NK-92 treated with Interleukin-12 subunit alpha and Interleukin-12 subunit beta, amount 100 ng/mL, for 24 hours (cell line): Measurements from ENCODE around the gene SMYD3.
"Not testable (repeated sequence)": the region's sequence is repeated elsewhere in the genome, so short reads cannot be mapped to it uniquely, and the experiment has no call there.

Source experiments
- DNase-seq: peaks from one replicate; lab custom pipeline; 2025; lab: John Stamatoyannopoulos, UW

The SMYD3 gene

GRCh38 chr1:246417152-246417812 is 89.8 kb downstream of the SMYD3 start:
- no peak for DNase-seq

- no peak for DNase-seq
These were observed 90.8 kb downstream of the SMYD3 start for GRCh38 chr1:246416261-246416660.

DNA sequence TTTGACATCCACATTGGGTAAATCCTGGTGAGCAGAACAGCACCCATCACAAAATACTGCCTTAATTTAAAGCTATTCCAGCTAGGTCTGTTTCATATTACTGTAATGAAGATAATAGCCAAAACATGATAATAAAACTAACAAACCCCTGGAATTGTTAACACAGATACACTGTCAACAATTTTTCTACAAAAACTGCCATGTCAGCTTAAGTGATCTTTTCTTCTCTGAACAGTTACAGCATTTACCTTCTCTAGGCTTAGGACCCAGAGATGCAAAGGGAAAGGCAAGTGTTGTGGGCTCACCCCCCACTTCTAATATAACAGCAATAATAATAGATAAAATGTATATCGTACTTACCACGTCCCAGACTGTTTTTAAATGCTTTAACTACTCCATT is 92.1 kb downstream of the SMYD3 start:
- DNase-seq: no peak

DNA sequence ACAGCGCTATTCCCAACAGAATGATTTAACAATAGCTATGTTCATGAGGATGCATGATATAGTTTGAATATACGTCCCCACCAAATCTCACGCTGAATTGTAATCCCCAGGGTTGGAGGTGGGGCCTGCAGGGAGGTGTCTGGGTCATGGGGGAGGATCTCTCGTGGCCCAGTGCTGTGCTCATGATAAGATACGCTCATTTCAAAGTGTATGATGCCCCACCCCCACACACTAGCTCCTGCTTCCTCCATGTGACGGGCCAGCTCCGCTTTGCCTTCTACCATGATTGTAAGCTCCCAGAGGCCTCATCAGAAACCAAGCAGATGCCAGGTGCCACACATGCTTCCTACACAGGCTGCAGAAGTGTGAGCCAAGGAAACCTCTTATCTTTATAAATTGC is 93.6 kb downstream of the SMYD3 start:
- no peak for DNase-seq

DNA sequence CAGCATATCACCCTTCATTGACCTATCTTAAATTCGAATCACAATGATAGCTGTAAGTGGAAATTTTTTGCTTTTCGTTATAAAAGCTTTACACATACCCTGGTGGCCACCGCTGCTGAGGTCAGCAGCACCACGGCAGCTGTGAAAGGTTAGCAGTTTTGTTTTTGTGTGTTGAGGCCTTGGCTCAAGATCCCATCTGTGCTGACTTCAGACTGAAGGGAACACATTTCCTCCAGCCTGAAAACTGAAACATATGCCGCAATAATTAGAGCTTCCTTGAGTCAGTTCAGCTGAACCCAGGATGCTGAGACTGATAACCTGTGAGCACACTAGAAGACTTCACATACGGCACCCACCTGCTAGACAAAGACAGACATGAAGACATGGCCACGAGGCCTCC is 103.0 kb downstream of the SMYD3 start:
- DNase-seq: no peak

DNA sequence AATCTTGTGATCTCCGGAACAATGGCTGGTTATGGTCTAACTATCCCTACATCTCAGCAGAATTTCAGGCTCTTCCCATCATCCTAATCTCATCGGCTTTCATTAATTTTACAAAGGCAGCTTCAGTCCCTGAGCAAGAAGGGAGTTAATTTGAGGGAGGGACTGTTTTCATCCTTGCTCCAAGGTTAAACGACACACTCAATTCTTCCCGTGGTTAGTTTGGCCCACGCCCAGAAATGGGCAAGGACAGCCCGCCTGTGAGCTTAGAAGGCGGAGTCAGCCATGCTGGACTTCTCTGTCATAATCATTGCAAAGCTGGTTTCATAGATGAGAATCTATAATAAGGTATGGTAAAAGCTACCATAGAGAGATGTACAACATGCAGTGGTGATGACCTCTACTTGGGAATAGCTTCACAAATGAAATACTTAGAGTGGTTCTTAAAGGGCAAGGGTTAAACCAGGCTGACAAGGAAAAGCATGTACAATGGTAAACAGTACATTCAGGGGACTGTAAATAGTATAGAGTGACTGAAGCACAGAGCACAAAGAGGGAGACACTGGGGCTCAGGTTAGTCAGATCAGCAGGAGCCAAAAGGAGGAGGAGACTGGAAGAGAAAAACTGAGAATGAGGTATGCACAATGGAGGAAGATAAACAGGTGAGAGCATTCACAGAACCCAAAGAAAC is 108.8 kb downstream of the SMYD3 start:
- no peak for DNase-seq

DNA sequence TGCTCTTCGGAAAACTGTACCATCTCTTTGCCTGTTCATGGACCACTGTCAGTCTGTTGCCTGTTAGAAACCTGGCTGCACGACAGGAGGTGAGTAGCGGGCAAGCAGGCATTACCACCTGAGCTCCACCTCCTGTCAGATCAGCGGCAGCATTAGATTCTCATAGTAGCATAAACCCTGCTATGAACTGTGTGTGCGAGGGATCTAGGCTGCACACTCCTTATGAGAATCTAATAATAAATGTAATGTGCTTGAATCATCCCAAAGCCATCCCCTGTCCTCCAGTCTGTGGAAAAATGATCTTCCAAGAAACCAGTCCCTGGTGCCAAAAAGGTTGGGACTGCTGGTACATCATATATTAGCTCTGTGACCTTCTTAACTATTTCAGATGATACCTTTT is 110.0 kb downstream of the SMYD3 start:
- no peak for DNase-seq

GRCh38 chr1:246396322-246396721 is 110.8 kb downstream of the SMYD3 start:
- DNase-seq: no peak

- DNase-seq: no peak
These were observed 113.0 kb downstream of the SMYD3 start for GRCh38 chr1:246394121-246394520.

DNA sequence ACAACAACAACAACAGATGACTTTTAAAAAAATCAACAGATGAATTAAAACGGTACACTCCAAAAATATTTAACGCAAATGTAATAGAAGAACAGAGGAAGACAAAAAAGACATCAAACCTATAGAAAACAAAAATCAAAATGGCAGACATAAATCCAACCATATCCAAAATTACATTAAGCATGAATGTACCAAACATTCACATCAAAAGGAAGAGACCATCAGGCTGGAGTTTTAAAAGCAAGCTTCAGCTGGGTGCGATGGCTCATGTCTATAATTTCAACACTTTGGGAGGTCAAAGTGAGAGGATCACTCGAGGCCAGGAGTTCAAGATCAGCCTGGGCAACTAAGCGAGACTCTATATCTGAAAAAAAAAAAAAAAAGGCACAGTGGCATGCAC is 116.2 kb downstream of the SMYD3 start:
- no peak for DNase-seq

DNA sequence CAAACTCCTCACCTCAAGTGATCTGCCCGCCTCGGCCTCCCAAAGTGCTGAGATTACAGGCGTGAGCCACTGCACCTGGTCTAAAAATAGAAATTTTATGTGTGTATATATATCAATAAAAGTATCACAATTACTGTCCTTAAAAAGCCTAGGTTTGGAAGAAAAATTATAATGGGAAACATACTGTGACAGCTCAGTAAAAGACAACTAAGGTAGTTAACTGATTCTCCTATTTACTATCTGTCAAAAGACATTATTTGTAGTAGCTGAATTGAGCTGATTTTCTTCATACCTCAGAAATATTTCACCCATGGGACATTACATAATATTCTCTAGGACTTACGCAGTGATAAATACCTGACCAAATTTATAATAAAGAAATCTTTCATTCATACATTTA is 122.5 kb downstream of the SMYD3 start:
- DNase-seq: no peak

GRCh38 chr1:246383791-246384190 is 123.3 kb downstream of the SMYD3 start:
- DNase-seq: no peak

DNA sequence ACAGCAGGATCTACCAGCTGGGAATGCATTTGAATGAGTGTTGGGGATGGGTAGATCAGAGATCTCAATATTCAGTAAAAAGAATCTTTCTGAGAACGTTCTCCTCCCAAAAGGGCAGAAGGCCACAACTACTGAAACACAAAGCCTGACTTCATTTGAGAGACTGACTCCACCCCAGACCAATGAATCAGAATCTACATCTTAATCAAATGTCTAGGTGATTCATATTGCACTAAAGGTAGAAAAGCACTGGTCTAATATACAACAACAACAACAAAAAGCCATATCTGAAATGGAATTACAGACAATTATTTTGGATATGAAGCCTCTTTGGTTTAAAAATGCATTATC is 123.9 kb downstream of the SMYD3 start:
- DNase-seq: no peak

GRCh38 chr1:246382589-246383238 is 124.4 kb downstream of the SMYD3 start:
- DNase-seq: no peak

- no peak for DNase-seq
These were observed 125.6 kb downstream of the SMYD3 start for GRCh38 chr1:246381452-246381851.

- no peak for DNase-seq
These were observed 129.4 kb downstream of the SMYD3 start for GRCh38 chr1:246377625-246378153.

DNA sequence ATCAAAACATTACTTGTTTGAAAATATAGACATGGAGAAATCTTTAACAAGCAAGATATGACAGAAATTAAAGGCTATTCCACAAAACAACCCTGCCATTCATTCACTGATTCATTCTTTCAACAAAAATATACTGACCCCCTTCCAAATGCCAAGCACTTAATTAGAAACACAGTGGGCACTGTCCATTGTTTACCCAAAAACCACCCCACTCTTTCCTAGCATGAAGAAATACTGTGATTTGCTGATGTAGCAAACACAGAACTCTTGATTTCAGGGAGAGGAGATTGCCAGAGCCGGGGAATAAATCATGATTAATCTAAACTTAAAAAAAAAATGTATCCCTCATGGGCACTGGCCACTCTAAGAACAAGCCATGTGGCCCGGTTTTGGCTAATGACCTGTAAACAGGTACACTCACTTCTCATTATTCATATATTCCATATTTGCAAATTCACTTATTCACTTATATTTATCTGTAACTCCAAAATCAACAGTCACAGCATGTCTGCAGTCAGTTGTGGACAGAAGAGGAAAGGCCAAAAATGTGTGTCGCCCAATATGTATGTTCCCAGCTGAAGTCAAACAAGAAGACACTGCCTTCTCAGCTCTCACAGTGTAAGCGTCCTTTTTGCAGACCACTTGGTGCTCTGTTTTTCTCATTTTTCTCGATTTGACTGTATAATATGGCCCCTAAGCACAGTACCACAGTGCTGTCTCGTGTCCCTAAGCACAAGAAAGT is 133.1 kb downstream of the SMYD3 start:
- DNase-seq: no peak

DNA sequence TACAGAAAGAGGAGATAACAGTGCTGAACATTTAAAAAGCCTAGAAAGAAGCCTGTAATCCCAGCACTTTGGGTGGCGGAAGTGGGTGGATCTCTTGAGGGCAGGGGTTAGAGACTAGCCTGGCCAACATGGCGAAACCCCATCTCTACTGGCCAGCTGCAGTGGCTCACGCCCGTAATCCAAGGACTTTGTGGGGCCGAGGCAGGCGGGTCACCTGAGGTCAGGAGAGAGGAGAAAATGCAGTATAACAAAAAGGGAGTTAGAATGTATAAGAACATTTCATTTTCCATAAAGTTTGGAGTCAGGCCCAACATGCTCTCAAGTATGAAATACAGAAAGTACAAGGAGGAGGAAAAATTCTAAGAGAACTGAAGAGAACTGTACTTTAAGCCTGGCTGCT is 134.5 kb downstream of the SMYD3 start:
- no peak for DNase-seq

GRCh38 chr1:246367041-246367440 is 140.0 kb downstream of the SMYD3 start:
- no peak for DNase-seq

GRCh38 chr1:246365708-246366107 is 141.4 kb downstream of the SMYD3 start:
- no peak for DNase-seq

- no peak for DNase-seq
These were observed 142.6 kb downstream of the SMYD3 start for GRCh38 chr1:246364415-246364941.

- DNase-seq: not testable (repeated sequence)
These were observed 150.0 kb downstream of the SMYD3 start for GRCh38 chr1:246357014-246357598.
